Nucleus accumbens (tissue), 56 donors: ENCODE data around the gene SIGLEC10.
"Not testable (repeated sequence)": the region's sequence is repeated elsewhere in the genome, so short reads cannot be mapped to it uniquely, and the experiment has no call there.

Source experiments
- DNase-seq, 56 donors: peaks; one replicate each; lab custom pipeline; 2025; lab: John Stamatoyannopoulos, UW

SIGLEC10 gene

DNA sequence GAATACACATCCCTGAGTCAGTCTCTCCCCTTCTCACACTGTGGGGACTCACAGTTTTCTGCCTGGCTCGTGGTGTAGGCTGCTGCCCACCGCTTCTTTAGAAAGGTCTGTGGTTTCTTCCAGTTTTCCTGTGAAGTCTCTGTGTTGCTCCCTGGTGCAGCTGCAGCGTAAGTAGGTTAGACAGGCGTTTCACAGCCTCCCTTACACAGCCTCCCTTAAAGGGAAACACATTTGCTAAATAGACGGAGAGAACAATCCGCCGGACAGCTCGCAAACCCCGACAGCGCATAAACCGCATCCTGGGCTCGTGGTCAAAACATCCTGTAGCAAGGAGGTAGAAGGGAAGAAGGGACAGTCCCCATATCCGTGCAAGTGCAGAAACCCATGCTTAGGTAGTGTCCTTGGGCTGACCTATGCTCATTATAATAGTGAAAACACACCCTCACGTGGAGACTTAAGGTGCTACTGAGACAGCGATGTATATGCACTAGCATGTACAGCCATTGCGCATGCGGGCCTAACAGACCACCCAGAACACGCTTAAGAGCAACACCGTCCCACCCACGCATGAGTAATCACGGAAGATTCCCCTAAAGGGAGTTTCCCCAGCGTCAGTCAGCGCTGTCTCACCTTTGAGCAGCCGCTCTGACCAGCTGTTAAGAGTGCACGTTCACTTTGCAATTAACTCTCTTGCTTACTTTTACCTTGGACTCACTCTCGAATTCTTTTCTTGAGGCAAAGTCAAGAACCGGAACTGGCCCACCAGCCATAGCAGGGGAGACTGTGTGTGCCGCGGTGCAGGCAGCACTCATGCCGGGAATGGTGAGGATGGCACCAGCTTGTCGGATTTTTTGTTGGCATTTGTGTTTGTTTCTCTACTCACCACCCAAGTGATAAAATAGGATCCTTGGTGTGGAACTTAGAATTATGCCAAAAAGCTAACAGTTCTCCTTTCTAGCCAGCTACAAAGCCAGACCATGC, 24.3 kb upstream of the SIGLEC10 start:
- DNase-seq = peak in 1 of 56 donors; percentile 9

DNA sequence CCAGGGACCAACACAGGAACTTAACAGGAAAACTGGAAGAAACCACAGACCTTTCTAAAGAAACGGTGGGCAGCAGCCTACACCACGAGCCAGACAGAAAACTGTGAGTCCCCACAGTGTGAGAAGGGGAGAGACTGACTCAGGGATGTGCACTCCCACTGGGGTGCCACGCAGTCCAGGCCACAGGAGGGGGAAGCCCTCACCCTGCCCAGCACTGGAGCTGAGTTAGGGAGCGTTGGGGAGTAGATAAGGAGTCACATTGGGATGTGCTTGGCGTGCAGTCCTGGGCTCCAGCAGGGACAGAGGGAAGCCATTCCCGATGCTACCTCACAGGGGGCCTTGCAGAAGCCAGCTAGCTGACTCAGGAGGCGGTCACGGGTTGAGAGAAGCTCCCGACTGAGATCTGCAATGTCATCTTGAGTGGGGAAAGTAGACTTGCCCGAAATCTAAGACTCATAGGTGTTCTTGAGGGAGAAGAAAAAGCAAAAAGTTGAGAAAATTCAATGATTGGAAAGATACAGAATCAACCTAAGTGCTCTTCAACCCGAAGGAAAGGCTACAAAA, 23.5 kb upstream of the SIGLEC10 start:
- no peak for DNase-seq

DNA sequence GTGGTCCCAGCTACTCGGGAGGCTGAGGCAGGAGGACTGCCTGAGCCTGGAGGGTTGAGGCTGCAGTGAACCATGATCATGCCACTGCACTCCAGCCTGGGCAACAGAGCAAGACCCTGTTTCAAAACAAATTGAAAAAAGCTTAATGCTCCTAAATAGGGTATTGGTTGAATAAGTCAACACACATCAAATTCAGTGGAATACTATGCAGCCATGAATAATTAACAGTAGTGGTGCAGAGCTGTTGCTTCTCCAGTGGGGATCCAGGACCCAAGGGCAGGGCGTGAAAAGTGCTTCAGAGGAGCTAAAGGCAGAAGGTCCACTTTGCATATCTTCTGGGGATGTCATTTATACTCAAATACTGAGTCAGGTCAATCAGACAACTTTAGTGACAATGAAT, 22.6 kb upstream of the SIGLEC10 start:
- DNase-seq = no peak

DNA sequence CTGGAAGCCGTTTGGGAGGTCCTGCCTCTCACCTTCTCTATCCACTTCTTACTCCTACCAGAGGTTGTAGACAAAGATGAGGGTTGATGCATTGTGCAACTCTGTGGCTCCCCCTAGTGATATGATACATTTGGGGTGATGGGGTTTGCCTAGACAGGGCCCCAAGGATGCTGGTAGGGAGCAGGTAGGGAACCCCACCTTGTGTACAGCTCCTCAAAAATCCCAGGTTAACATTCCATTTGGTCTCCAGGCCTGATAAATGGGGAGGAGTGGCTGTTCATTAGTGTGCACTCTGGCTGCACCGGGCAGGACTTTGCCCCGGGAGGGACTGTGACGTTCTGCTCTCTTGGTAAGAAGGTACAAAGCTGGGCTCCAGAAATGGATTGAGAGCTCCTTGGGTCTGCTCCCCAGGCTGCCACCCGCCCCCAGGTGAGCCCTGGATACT, 21.6 kb upstream of the SIGLEC10 start:
- DNase-seq = no peak

DNA sequence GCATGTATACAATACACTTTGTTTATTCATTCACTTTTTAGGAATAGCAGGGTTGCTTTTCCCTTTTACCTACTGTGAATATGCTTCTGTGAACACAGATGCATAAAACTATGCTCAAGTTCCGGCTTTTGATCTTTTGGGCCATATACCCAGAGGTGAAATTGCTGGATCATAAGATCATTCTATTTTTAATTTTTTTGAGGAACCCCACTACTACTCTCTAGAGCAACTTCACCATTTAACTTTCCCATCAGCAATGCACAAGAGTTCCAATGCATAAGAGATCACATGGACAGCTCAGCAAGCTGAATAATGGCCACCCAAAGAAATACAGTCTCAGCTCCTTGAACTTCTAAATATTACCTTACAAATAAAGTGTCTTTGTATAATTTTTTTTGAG, 17.0 kb upstream of the SIGLEC10 start:
- no peak for DNase-seq

DNA sequence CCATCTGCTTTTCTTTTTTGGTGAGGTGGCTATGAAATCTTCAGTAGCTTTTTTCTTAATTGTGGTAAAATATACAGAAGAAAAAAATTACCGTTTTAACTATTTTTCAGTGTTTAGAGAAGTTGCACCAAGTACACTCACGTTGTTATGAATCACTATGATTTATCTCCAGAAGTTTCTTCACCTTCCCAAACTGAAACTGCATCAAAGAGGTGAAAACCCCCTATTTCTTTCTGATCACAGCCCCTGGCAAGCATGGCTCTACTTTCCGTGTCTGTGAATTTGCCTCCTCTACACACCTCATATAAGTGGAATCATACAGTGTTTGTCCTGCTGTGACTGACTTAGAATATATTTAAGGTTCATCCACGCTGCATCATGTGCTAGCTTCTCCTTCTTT, 15.6 kb upstream of the SIGLEC10 start:
- no peak for DNase-seq

DNA sequence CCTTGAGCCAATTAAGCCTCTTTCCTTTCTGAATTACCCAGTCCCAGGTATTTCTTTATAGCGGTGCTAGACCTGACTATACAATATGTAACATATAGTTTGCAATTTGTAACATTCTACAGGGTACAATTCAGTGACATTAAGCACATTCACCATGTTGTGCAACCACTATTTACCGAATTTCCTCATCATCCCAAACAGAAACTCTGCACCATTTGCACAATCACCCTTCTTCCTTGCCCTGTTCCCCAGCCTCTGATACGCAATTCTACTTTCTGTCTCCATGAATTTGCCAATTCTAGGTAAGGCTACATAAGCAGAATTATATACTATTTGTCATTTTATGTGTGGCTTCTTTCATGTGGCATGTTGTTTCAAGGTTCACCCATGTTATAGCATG, 13.7 kb upstream of the SIGLEC10 start:
- DNase-seq = no peak

DNA sequence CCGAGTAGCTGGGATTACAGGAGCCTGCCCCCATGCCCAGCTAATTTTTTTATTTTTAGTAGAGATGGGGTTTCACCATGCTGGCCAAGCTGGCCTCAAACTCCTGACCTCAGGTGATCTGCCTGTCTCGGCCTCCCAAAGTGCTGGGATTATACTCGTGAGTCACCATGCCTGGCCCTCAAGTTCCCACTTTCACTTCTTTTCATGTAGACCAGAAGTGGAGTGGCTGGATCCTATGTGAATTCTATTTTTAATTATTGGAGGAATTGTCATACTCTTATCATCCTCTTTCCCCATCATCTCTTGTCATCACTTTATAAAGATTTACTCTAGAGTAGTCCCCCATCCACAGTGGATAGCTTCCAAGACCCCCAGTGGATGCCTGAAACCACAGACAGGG, 12.8 kb upstream of the SIGLEC10 start:
- DNase-seq = no peak

DNA sequence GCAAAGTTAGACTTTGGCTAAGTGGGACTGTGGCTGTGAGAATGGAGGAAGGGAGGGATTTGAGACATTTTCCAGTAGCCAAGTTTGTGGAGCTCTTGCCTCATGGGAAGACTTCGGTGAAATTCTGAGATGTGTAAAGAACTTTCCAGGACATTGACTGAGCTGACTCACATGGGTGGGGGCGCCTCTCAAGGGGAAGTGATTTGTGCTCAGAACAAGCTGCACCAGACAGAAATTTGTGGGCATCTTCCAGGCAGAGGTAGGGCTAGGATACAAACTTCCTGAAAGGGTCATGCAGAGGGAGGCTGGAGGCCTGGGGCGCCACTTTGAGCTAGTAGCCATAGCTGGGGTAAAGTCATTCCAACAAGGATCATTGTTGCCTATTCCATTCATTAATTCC, 9.8 kb upstream of the SIGLEC10 start:
- peak in 3 of 56 donors; percentile 4 to 15 (median 7) for DNase-seq

DNA sequence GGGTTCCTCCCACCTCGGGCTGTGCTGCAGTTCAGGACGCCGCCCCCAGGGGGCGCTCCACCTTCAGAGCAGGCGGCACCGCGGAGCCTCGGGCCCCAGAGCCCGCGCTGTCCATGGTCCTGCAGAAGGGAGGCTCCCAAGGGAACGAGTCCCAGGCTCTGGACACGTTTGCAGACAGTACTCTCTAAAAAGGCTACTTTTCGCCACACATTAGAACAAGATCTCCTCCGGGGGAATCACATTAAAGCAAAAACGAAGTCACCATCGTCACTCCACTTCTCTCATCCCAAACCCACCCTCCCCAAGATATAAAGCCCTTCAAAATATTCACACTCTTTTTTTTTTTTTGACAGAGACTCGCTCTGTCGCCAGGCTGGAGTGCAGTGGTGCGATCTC, 4.6 kb upstream of the SIGLEC10 start:
- peak in 43 of 56 donors; percentile 6 to 82 (median 39) for DNase-seq

DNA sequence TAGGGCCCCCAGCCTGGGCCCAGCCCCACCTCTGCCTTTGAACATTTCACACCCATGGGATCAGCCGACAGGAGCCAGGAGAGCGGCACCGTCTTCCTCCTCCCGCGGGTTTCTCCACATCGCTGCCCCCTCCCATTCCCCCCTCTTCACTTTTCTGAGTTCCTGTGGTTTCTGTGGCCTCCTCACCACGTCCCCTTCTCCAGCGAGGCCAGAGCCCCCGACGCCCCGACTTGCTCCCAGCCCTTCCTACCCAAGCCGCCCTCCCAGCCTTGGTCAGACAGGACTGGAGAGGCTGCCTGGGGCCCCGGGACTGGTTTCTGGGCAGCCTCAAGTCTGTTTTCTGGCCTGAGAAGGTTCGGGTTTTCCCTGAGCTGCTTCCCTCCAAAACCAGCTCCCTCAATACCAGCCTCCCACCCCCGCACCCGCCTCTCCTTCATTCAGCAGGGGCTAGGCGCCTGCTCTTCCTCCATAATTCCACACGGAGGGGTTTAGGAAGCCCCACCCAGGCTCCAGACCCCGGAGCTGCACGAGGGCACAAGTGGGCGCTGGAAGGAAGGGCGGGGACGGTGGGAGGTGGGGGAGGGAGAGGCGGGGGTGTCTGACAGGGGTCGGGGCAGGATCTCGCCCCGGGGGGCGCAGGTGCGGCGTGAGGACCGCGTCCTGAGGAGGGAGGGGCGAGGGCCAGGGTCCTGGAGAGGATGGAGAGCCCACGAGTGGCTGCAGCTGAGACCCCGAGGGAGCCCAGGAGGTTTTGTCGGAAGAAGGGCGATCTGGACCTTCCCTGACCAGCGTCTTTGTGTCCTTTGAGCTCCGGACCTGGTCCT, 4.0 kb upstream of the SIGLEC10 start:
- DNase-seq = no peak

DNA sequence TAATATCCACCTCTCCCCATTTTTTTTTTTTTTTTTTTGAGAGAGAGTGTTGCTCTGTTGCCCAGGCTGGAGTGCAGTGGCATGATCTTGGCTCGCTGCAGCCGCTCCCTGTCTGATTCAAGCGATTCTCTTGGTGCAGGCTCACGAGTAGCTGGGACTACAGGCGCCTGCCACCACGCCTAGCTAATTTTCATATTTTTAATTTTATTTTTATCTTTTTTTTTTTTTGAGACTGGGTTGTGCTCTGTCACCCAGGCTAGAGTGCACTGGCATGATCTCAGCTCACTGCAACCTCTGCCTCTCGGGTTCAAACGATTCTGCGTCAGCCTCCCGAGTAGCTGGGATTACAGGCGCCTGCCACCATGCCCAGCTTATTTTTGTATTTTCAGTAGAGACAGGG, 3.1 kb upstream of the SIGLEC10 start:
- DNase-seq = not testable (repeated sequence)

DNA sequence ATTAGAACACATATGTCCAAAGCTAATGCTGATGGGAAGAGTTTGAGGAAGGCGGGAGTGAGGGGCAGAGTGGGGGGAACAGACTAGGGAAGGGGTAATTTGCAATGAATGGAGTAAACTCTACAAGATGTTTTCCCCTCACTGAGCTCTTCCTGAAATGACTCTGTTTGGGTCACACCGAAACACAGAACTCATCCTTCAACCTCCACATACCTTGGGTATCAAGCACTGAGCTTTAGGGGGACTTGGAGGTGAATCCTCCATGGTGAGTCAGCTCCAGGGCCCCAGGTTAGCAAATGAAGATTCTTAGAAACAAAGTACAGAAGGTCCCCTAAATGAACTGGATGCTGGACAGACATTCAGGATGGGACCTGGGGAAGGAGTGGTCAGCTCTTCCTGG, 1.3 kb upstream of the SIGLEC10 start:
- DNase-seq = no peak

DNA sequence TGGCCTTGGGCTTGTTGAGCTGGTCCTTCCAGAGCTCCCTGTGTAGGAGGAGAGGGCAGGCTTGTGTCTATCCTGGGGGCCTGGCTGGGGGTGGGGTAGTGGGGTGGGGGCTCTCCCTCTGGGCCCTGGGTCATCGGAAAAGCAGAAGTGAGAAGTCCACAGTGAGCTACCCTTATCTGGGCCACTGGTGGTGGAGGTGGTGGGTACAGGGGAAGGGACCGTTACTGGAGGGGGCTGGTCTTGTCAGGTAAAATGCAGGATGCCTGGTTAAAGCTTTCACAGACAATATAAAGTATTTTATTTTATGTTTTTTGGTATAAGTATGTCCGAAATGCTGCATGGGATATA, 342 bp upstream of the SIGLEC10 start:
- DNase-seq = peak in 1 of 56 donors; percentile 28

DNA sequence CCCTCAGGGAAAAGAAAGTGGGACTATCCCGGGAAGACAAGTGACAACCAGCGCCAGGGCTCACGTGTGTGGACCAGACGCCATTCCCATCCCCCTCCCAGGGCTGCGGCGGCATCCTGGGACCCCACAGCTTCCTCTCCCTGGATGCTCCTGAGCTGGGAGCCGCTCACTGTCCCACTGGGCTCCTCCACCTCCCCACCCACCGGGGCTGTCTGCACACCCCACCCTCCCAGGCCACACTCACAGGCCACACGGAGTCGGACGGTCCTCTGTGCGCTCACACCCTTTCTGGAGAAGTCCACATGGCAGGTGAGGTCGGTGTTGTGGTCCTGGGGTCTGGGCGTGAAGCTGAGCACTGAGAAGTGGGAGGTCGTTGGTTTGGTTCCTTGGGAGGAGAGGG, 1.0 kb downstream of the SIGLEC10 start:
- DNase-seq = not testable (repeated sequence)

DNA sequence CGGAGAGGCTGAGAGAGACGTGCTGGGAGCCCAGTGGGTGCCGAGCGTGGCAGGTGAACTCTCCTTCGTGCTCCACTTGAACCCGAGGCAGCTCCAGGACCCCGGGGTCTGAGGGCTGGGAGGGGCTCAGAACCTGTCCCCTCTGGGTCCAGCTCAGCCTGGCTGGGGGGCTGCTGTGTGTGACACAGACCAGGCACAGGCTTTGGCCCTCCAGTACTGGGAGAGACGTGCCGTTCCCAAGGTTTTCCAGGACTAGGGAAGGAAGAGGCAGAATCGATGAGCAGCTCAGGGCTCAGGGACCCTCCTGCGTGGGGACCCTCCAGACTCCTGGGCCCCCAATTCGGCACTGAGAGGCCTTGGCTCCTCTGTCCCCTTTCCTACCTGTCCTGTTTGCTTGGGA, 2.3 kb downstream of the SIGLEC10 start:
- no peak for DNase-seq

DNA sequence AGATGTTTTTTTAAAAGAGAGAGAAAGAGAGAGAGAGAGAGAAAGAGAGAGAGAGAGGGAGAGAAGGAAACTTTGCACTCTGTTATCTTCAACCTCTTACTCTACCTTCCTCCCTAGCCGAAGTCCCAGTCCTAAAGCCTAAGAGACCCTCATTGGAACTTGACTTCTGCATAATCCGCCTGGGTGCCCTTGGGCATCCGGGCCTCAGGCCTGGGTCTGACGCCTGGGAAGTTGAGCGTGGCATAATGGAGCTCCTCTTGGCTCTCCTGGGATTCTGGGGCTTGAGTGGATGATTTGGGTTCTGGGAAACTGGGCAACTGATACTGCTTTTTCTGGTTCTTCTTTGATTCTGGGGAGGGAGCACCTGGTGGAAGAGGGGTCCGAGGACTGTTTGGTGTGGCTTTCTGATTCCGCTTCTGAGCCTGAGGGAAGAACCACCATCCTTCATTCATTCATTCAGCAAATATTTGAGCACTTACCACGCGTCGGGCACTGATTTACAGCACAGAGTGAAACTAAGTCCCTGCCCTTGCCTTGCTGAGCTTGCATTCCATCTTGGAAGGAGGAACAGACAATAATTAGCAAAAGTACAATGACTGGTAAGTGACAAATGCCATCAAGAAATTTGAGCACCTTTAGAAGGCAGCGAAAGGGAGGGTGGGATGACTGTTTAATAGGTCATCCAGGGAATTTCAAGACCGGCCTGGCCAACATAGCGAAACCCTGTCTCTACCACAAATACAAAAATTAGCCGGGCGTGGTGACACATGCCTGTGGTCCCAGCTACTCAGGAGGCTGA, 6.3 kb downstream of the SIGLEC10 start:
- no peak for DNase-seq

DNA sequence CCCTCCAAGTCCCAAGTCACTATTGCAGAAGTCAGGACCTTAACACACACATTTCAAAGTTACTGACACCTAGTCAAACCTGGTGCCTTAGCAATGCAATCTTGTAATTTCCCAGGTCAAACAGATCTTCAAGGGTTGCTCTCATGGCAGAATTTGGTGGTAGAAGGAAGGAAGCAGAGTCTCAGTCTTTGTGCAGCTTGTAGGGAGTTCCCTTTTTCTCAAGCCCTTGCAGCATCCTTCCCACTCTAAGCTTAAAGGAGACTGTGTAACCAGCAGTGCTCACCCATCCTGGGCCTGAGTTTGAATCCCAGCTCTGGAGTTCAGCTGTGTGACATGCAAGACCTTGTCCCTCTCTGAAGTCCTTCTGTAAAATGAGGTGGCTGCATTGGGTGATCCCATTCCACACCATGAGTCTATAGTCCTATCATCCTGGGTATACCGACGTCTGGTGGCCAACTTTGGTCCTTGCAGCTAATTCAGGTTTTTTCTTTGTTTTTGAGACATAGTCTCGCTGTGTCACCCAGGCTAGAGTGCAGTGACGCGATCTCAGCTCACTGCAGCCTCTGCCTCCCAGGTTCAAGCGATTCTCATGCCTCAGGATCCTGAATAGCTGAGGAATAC, 9.8 kb downstream of the SIGLEC10 start:
- peak in 1 of 56 donors; percentile 4 for DNase-seq

DNA sequence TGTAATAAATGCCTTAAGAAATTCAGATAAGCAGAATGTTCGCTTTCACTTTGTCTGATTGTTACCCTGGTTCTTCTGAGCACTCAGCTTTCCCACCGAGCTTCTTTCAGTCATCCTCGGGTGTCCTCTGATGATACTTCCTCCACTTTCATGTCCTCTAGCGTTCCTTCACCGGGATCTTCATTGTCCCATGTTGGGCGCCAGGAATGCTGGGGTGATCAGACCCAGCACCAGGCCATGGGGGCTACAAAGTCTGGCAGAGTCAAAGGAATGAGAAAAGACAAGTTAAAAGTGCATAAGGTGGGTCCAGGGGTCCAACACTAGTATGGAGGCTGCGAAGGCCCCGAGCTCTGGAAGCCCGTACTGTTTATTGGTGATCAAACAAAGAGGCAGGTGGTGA, 15.3 kb downstream of the SIGLEC10 start:
- no peak for DNase-seq

DNA sequence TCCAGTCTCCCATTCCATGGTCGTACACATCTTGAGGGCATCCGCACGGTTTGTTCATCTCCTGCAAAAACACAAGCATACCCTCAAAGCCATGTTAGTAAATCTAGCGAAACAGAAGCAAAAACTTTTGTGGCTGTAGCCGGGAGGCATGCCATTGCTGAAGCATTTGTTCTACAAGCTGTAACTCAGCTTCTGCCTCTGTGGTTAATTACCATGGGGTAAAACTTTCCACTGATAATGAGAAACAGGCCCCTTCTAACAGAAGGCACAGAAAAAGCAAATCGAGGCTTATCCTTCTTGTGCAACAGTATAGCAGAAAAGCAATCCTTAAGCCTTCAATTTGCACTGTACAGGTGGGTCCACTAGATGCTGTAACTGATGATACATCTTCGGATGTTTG, 17.5 kb downstream of the SIGLEC10 start:
- not testable (repeated sequence) for DNase-seq
